SK-N-SH (cell line): ENCODE results near the gene PLEKHA6. TPM values are rescaled to one million over a fixed set of nuclear protein-coding genes. Genes with fewer than 3 reads are reported as not detected.

Experiments
- CTCF ChIA-PET: fragments of 300-600, 350-600 bp; formaldehyde crosslinking; extraction: SDS; loops from one replicate; lab custom pipeline; 2021; lab: Yijun Ruan, JAX
- POLR2A ChIA-PET: fragments of 350-600 bp; sonication (Branson Sonifier 250); formaldehyde crosslinking; extraction: SDS; loops from one replicate; lab custom pipeline; 2020; ENCODE audit warnings: antibody characterized with exemption, inconsistent platforms; lab: Yijun Ruan, JAX
- DNase-seq: peaks from one replicate; pipeline ENCODE4 v3.0.0; 2012
- H2AFZ ChIP-seq: fragments of 200-600 bp; sonication (generic); 2 replicates; pipeline ENCODE4 v1.8.1; 2016; ENCODE audit warnings: antibody characterized with exemption, mild to moderate bottlenecking, low read depth
- H3F3A ChIP-seq: fragments of 200-600 bp; sonication (generic); replicated peaks from 2 replicates; pipeline ENCODE3; 2016; ENCODE audit warnings: antibody characterized with exemption, mild to moderate bottlenecking; ENCODE audit not compliant: insufficient read depth
- H3K27ac ChIP-seq, 2 experiments: fragments of 200-500 bp in 1 of 2; fragments of 200-600 bp in 1 of 2; sonication (Bioruptor generic) in 1 of 2; sonication (generic), shearing (Covaris generic) in 1 of 2; 2 replicates each; pipeline versions ENCODE4 v1.5.1 to v1.6.1; 2014 to 2016; ENCODE audit warnings: low read depth in 2 of 2, inconsistent platforms in 1 of 2, low read length in 1 of 2, mild to moderate bottlenecking in 1 of 2, mixed read lengths in 1 of 2
- H3K27me3 ChIP-seq: fragments of 200-600 bp; sonication (generic), shearing (Covaris generic); 2 replicates; pipeline ENCODE4 v1.6.1; 2016; ENCODE audit warnings: mixed run types; ENCODE audit not compliant: insufficient read depth
- H3K36me3 ChIP-seq, 2 experiments: fragments of 200-500 bp in 1 of 2; fragments of 200-600 bp in 1 of 2; sonication (Bioruptor generic) in 1 of 2; sonication (generic) in 1 of 2; replicated peaks in 1 of 2; 2 replicates each; pipeline versions ENCODE3 to v1.5.1; 2014 to 2016; ENCODE audit warnings: low read length in 1 of 2, mild to moderate bottlenecking in 1 of 2; ENCODE audit not compliant: insufficient read depth in 2 of 2, control insufficient read depth in 1 of 2
- H3K4me1 ChIP-seq, 2 experiments: fragments of 200-500 bp in 1 of 2; fragments of 200-600 bp in 1 of 2; sonication (Bioruptor generic) in 1 of 2; sonication (generic), shearing (Covaris generic) in 1 of 2; 2 replicates each; pipeline versions ENCODE4 v1.5.1 to v1.6.1; 2014 to 2016; ENCODE audit warnings: low read depth in 1 of 2, low read length in 1 of 2, mixed run types in 1 of 2; ENCODE audit not compliant: insufficient read depth in 2 of 2, control insufficient read depth in 1 of 2
- H3K4me2 ChIP-seq: fragments of 200-600 bp; sonication (generic), shearing (Covaris generic); 2 replicates; pipeline ENCODE4 v1.6.1; 2017; ENCODE audit warnings: mixed run types
- H3K4me3 ChIP-seq, 2 experiments: fragments of 200-500 bp in 1 of 2; fragments of 200-600 bp in 1 of 2; sonication (Bioruptor generic) in 1 of 2; sonication (generic), shearing (Covaris generic) in 1 of 2; 2 replicates each; pipeline versions ENCODE4 v1.5.1 to v1.8.1; 2014 to 2016; ENCODE audit warnings: low read depth in 2 of 2, inconsistent platforms in 1 of 2, low read length in 1 of 2, mild to moderate bottlenecking in 1 of 2, mixed read lengths in 1 of 2, moderate library complexity in 1 of 2
- H3K79me2 ChIP-seq: fragments of 200-600 bp; sonication (generic); 2 replicates; pipeline ENCODE4 v1.8.1; 2017; ENCODE audit warnings: mild to moderate bottlenecking; ENCODE audit not compliant: insufficient read depth
- H3K9ac ChIP-seq: fragments of 200-600 bp; sonication (generic); 2 replicates; pipeline ENCODE4 v1.6.1; 2017; ENCODE audit warnings: mixed run types
- H3K9me2 ChIP-seq: fragments of 200-600 bp; sonication (generic); 2 replicates; pipeline ENCODE4 v1.6.1; 2017; ENCODE audit warnings: mixed run types
- H3K9me3 ChIP-seq: fragments of 200-600 bp; sonication (generic); 2 replicates; pipeline ENCODE4 v1.6.1; 2017; ENCODE audit warnings: mixed run types, mild to moderate bottlenecking, moderate library complexity
- H4K20me1 ChIP-seq: fragments of 200-600 bp; sonication (generic); 2 replicates; pipeline ENCODE4 v1.6.1; 2017; ENCODE audit warnings: mild to moderate bottlenecking, mixed run types; ENCODE audit not compliant: insufficient read depth
- CHD2 ChIP-seq: fragments of 150-350 bp; IDR thresholded peaks from 2 replicates; pipeline ENCODE4 v1.6.1; 2018; ENCODE audit warnings: low read length; ENCODE audit not compliant: partially characterized antibody
- ELF1 ChIP-seq: IDR thresholded peaks from 2 replicates; pipeline ENCODE4 v1.4.0; 2012
- EP300 ChIP-seq, 2 experiments: IDR thresholded peaks; 2 replicates each; pipeline versions ENCODE4 v1.4.0 to v1.6.1; 2012; ENCODE audit warnings: borderline replicate concordance in 1 of 2, low read depth in 1 of 2, low read length in 1 of 2
- EZH2phosphoT487 ChIP-seq: fragments of 200-600 bp; sonication (generic); IDR thresholded peaks from 2 replicates; pipeline ENCODE4 v1.6.1; 2017; ENCODE audit warnings: low read depth, mixed run types, mild to moderate bottlenecking, antibody characterized with exemption, moderate library complexity, borderline replicate concordance
- FOXJ3 ChIP-seq: sonication (generic); formaldehyde crosslinking; IDR thresholded peaks from 2 replicates; pipeline ENCODE4 v1.5.1; 2020; ENCODE audit warnings: mild to moderate bottlenecking, missing genetic modification reagents
- FOXM1 ChIP-seq: IDR thresholded peaks from 2 replicates; pipeline ENCODE4 v1.4.0; 2012; ENCODE audit warnings: low read depth, mild to moderate bottlenecking
- GATA2 ChIP-seq: sonication (generic); formaldehyde crosslinking; IDR thresholded peaks from 2 replicates; pipeline ENCODE4 v1.5.0; 2020; ENCODE audit warnings: mild to moderate bottlenecking, missing genetic modification reagents
- MXI1 ChIP-seq: IDR thresholded peaks from 2 replicates; pipeline ENCODE4 v1.6.1; 2012; ENCODE audit warnings: mild to moderate bottlenecking, low read depth, low read length, improper control_type of control experiment
- NFIC ChIP-seq: IDR thresholded peaks from 2 replicates; pipeline ENCODE4 v1.4.0; 2012; ENCODE audit warnings: borderline replicate concordance
- POLR2AphosphoS5 ChIP-seq: IDR thresholded peaks from 2 replicates; pipeline ENCODE4 v1.6.1; 2012; ENCODE audit warnings: low read depth, low read length
- SIN3A ChIP-seq: IDR thresholded peaks from 2 replicates; pipeline ENCODE4 v1.6.1; 2012; ENCODE audit warnings: low read depth, mild to moderate bottlenecking, low read length, moderate library complexity, borderline replicate concordance
- SMC3 ChIP-seq: IDR thresholded peaks from 2 replicates; pipeline ENCODE4 v1.6.1; 2012; ENCODE audit warnings: low read depth, low read length, improper control_type of control experiment
- TAF1 ChIP-seq: IDR thresholded peaks from 2 replicates; pipeline ENCODE4 v1.6.1; 2012; ENCODE audit warnings: low read depth, mild to moderate bottlenecking, low read length, moderate library complexity, borderline replicate concordance
- TEAD4 ChIP-seq: IDR thresholded peaks from 2 replicates; pipeline ENCODE4 v1.4.0; 2012; ENCODE audit warnings: mild to moderate bottlenecking, borderline replicate concordance; ENCODE audit not compliant: insufficient read depth
- ZBTB33 ChIP-seq: IDR thresholded peaks from 2 replicates; pipeline ENCODE4 v1.4.0; 2012; ENCODE audit warnings: low read depth, borderline replicate concordance
- WGBS: methylation state at CpG from one replicate; pipeline ENCODE4 v1.1.6; 2017; ENCODE audit warnings: low lambda C conversion rate; 5-methylcytosine and 5-hydroxymethylcytosine counted together
- polyA plus RNA-seq, 3 experiments: library from polyadenylated mRNA; depleted of rRNA; stranded (reverse); fragments of >200 nt; gene quantifications; 2 replicates each; pipeline ENCODE4 v1.2.3, GENCODE V29; 2012
- TF ChIP-seq, protein P1 (sequence below): IDR thresholded peaks from 2 replicates; pipeline ENCODE4 v1.4.0; 2012; ENCODE audit warnings: low read depth, borderline replicate concordance

Gene PLEKHA6
- polyA plus RNA-seq, 1 of the 3 experiments (the other 2 are of a cell fraction): 1.2 TPM

DNA sequence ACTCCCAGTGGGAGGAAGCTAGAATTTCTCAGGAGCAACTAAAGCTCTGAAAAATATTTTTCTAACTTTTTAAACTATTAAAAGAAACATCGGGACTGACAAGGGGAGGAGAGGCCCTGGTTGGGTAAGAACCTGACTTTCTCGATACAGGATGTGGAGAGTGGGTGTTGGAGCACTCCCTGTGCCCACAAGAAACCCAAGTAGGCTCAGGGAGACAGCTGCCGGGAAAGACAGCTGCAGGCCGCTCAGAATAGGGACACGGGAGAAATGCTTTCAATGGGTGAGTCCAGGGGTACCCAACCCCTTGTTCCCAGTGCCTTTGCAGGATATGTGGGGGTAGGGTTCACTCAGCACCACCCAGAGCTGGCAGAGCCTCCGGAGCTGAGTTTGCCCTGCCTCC lies 43.6 kb downstream of the PLEKHA6 start:
- Histone ChIP-seq H3K27me3 (0 out of 2 replicates have a peak, but pooled peaks cover under 1% of the 10 kb centered on the region), H3K9me3 (no peaks in the 10 kb centered on the region), H3K4me3 (no peak overlapping the region), H3K27ac (peak overlapping the region in 1 of 2 experiments; percentile 18; a peak in 1 of 4 replicates), H3F3A (no peaks in the 10 kb centered on the region), H3K9me2 (no peaks in the 10 kb centered on the region), H3K4me2 (no peak overlapping the region), H3K79me2 (no peaks in the 10 kb centered on the region), H3K9ac (no peak overlapping the region), H2AFZ (no peak overlapping the region), H4K20me1 (no peaks in the 10 kb centered on the region), H3K4me1 (peaks cover 4 to 74% of the 10 kb centered on the region in 2 experiments; a peak in 2 of 4 replicates), H3K36me3 (no peaks in the 10 kb centered on the region)
- ChIA-PET CTCF (interaction anchor here (0.6 to 3.4 kb wide), 7 partner anchors 8 to 153 kb away, joined by 3 to 15 read pairs (median 3); no protein-coding TSS in a partner anchor), POLR2A (interaction anchor here (1.1 kb wide), 1 partner anchor 12 kb away, joined by 4 read pairs; no protein-coding TSS in a partner anchor)
- TF ChIP-seq ZBTB33 (no peak), TEAD4 (no peak), SMC3 (no peak), TAF1 (no peak), GATA2 (CRISPR knock-in tag) (no peak), MXI1 (no peak), EZH2phosphoT487 (no peak), ELF1 (no peak), CHD2 (no peak), EP300 (IDR thresholded peaks at IDR 0.05; ENCODE audit: borderline replicate concordance in 1 of 2, low read depth in 1 of 2, low read length in 1 of 2) (no peak), POLR2AphosphoS5 (no peak), FOXJ3 (CRISPR knock-in tag) (no peak), SIN3A (no peak), NFIC (no peak), FOXM1 (no peak)
- TF ChIP-seq, protein P1, sequence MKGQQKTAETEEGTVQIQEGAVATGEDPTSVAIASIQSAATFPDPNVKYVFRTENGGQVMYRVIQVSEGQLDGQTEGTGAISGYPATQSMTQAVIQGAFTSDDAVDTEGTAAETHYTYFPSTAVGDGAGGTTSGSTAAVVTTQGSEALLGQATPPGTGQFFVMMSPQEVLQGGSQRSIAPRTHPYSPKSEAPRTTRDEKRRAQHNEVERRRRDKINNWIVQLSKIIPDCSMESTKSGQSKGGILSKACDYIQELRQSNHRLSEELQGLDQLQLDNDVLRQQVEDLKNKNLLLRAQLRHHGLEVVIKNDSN: no peak
- DNase-seq: no peak
- 65% methylated on average over 6 of the region's 6 CpGs for WGBS
